GM23248 (cell line): Measurements from ENCODE around the gene HARBI1.

Source experiments
- EZH2 ChIP-seq: fragments of 200-600 bp; sonication (generic); IDR thresholded peaks from 2 replicates; pipeline ENCODE4 v1.6.1; 2018; ENCODE audit warnings: antibody characterized with exemption, mild to moderate bottlenecking; ENCODE audit not compliant: insufficient read depth, poor library complexity, severe bottlenecking
- EZH2phosphoT487 ChIP-seq: fragments of 200-600 bp; sonication (generic); IDR thresholded peaks from 2 replicates; pipeline ENCODE4 v1.6.1; 2018; ENCODE audit warnings: antibody characterized with exemption, moderate library complexity, mild to moderate bottlenecking, low read depth; ENCODE audit not compliant: insufficient read depth

DNA sequence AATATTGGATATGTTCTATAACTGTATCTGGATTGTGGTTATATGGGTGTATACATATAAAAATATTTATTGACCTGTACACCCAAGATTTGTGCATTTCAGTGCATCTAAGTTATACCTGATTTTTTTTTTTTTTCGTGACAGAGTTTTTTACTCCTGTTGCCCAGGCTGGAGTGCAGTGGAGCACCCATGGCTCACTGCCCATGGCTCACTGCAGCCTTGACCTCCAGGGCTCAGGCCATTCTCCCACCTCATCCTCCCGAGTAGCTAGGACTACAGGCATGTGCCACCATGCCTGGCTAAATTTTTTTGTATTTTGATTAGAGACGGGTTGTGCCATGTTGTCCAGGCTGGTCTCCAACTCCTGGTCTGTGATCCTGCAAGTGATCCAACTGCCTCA is 24.6 kb upstream of the HARBI1 start:
- TF ChIP-seq EZH2, result no peak
- TF ChIP-seq EZH2phosphoT487, result no peak
